Naive thymus-derived CD8-positive, alpha-beta T cell (primary cell): ENCODE measurements around the gene L3MBTL1. TPM values are rescaled to one million over a fixed set of nuclear protein-coding genes. Genes with fewer than 3 reads are reported as not detected.

Source experiments
- ATAC-seq, 2 donors: fragments of 150-1000 bp; cut with Tn5 transposase in 1 of 2; sonication (Bioruptor Pico), chemical (Tn5 transposase) in 1 of 2; 1 replicate in 1 of 2; 2 replicates in 1 of 2; pipeline ENCODE4 v1.10.0; 2021; ENCODE audit warnings: mild to moderate bottlenecking in 2 of 2, moderate library complexity in 2 of 2
- POLR2A ChIA-PET: fragments of 350-600 bp; sonication (Branson Sonifier 250); formaldehyde crosslinking; loops from one replicate; lab custom pipeline; 2021; ENCODE audit warnings: antibody characterized with exemption; lab: Charles Lee
- DNase-seq, 10 donors: peaks; one replicate each; pipeline versions ENCODE4 v3.0.0 to v3.0.0-alpha.2; 2020 to 2022
- H3K27ac Mint-ChIP-seq, 10 donors: one replicate each; pipeline ENCODE4 v1.8.0; 2020 to 2022; ENCODE audit warnings: mild to moderate bottlenecking in 10 of 10, mixed read lengths in 10 of 10, moderate library complexity in 4 of 10, inconsistent platforms in 1 of 10
- H3K27me3 Mint-ChIP-seq, 5 donors: one replicate each; pipeline ENCODE4 v1.8.0; 2021 to 2022; ENCODE audit warnings: mixed read lengths in 5 of 5
- H3K36me3 Mint-ChIP-seq, 3 donors: one replicate each; pipeline ENCODE4 v1.8.0; 2020 to 2022; ENCODE audit warnings: mixed read lengths in 3 of 3, mild to moderate bottlenecking in 2 of 3, inconsistent platforms in 1 of 3
- H3K4me1 Mint-ChIP-seq, 4 donors: one replicate each; pipeline ENCODE4 v1.8.0; 2021 to 2022; ENCODE audit warnings: mixed read lengths in 4 of 4
- H3K4me3 Mint-ChIP-seq, 10 donors: one replicate each; pipeline ENCODE4 v1.8.0; 2020 to 2022; ENCODE audit warnings: mild to moderate bottlenecking in 10 of 10, mixed read lengths in 10 of 10, moderate library complexity in 6 of 10, inconsistent platforms in 1 of 10
- H3K9me3 Mint-ChIP-seq, 9 donors: one replicate each; pipeline ENCODE4 v1.8.0; 2020 to 2022; ENCODE audit warnings: mixed read lengths in 9 of 9, mild to moderate bottlenecking in 3 of 9, inconsistent platforms in 1 of 9, moderate library complexity in 1 of 9
- polyA plus RNA-seq, 3 donors: library from polyadenylated mRNA; unstranded; fragments of 300-500 nt; fragmentation: Illumina TruSeq; gene quantifications; one replicate each; pipeline ENCODE4 v1.2.3, GENCODE V29; 2021
- total RNA-seq, 8 experiments: library from RNA in 2 of 8; stranded (reverse) in 2 of 8; gene quantifications; one replicate each; pipeline ENCODE4 v1.2.3 and lab custom pipeline; 2021 to 2026

Gene L3MBTL1
- total and polyA plus RNA-seq, 5 experiments from 2014 or later, result 0.66 to 27.2 (median 1.7) TPM

DNA sequence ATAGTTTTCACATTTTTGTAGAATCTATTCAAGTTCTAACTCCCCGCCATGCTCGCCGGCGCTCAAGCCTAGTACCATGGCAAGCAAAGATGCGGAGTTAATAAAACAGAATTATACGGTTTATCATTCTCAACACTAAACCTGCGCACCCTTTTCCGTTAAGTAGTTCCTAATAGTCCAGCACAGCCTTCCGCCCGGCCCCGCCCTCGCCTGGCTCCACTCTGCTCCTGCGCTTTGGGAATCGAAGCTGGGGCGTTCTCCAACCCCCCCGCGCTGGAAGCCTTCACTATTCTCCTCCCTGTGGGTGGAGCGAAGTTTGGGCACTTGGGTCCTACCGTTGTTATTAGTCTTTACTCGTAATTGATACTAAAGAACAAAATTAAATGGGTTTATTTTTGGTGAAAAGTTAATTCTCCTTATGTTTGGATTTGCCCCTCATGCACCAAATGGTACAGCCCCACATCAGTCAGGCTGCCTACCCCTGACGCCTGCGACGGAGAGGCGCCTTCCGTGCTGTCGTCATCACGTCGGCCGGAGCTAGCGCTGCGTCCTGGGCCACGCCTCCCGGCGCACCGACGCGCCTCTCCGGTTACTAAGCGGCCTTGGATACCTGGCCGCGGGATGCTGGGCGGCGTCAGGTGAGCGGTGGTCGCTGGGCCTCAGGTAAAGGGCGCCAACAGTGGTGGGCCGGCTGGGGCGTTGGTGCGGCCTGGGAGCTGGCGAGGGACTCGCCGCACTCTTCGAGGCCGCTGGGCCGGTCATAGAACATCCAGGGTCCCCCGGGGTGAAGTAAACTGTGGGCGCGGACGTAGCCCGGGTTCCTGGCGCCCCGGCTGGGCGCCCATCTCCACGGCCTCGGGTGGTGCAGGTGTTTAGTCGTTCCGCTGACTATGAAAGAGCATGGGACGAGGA is 83.2 kb downstream of the L3MBTL1 start, which contains the start of gene IFT52:
Gene IFT52, plus strand, starts transcription at position 546 of the 912 bp plus-strand sequence. CDS start 3,762 bp downstream, outside the sequence.
- ATAC-seq (peak; percentile 95 to 97), DNase-seq (peak; percentile 81 to 93 (median 86))
- POLR2A ChIA-PET, result interaction anchor here (0.6 to 2.5 kb wide), 4 partner anchors 76 to 133 kb away, joined by 3 to 25 read pairs (median 4); partner anchors contain the start of gene SRSF6
- Mint-ChIP-seq H3K4me3 (peak within 1 kb of the TSS; percentile 90 to 96 (median 94)), H3K9me3 (no peaks in the 10 kb centered on the region), H3K36me3 (peaks cover 0 to 16% (median 0%) of the 10 kb centered on the region in 3 donors), H3K27me3 (peaks cover 0 to 8% (median 3%) of the 10 kb centered on the region in 5 donors), H3K27ac (peak within 1 kb of the TSS; percentile 95 to 99 (median 97)), H3K4me1 (peaks cover 11 to 22% (median 19%) of the 10 kb centered on the region in 4 donors)

Other genes starting within 250 kb of the L3MBTL1 start
- 100 to 1,000 TPM; 233 to 241 TPM for gene SRSF6, start 49.8 kb upstream of the L3MBTL1 start, total RNA-seq
- gene SRSF6, start 49.8 kb upstream of the L3MBTL1 start, polyA plus RNA-seq, result 10 to 100 TPM; 41.1 to 54.8 (median 41.8) TPM
- 1 to 10 TPM; 1.6 to 1.9 TPM for gene SGK2, start 51.3 kb downstream of the L3MBTL1 start, total RNA-seq
- gene SGK2, start 51.3 kb downstream of the L3MBTL1 start, polyA plus RNA-seq, result not detected
- gene IFT52, start 83.2 kb downstream of the L3MBTL1 start, total RNA-seq, result 10 to 100 TPM; 18.6 to 21.7 TPM
- 10 to 100 TPM; 28.5 to 35.4 (median 30.3) TPM for gene IFT52, start 83.2 kb downstream of the L3MBTL1 start, polyA plus RNA-seq
- under 1 TPM; 0.13 to 0.27 TPM for gene MYBL2, start 159.4 kb downstream of the L3MBTL1 start, total RNA-seq
- gene MYBL2, start 159.4 kb downstream of the L3MBTL1 start, polyA plus RNA-seq, result under 1 TPM in 1 of 3 donors, not detected in 2; 0.07 TPM
- under 1 TPM; 0.73 to 0.80 TPM for gene GTSF1L, start 219.3 kb downstream of the L3MBTL1 start, total RNA-seq
- gene GTSF1L, start 219.3 kb downstream of the L3MBTL1 start, polyA plus RNA-seq, result 1 to 10 TPM in 1 of 3 donors, under 1 TPM in 2; 0.25 to 1.6 (median 0.97) TPM